Suppressor macrophage (primary cell): ENCODE measurements around the gene THSD4.

Experiments
- DNase-seq, 4 experiments: peaks; one replicate each; pipeline ENCODE4 v3.0.0-alpha.2; 2020 to 2022

Gene THSD4

DNA sequence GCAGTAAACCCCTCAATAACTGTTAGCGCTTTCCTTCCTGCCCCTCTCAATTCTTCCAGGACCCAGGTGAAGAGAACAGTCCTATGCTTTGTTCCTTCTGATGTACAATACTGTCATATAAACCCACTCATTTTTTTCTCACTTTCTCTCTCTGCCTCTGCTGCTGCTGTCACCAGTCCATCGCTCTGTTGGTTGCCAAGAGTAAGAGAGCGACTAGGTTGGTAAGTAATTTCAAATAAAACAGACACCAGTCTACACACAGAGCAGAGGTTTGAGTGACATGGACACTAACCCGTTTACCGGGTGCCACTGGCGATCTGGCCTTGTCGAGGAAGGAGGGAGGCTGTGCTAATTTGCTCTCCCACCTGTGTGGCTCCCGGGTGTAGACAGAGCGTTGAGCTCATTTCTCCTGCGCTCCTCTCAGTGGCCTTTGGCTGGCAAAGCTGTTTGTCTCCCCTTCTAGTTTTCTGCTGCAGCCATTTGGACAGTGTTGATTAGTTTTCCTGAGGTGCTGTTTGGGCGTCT is 215.4 kb downstream of the THSD4 start:
- no peak for DNase-seq

DNA sequence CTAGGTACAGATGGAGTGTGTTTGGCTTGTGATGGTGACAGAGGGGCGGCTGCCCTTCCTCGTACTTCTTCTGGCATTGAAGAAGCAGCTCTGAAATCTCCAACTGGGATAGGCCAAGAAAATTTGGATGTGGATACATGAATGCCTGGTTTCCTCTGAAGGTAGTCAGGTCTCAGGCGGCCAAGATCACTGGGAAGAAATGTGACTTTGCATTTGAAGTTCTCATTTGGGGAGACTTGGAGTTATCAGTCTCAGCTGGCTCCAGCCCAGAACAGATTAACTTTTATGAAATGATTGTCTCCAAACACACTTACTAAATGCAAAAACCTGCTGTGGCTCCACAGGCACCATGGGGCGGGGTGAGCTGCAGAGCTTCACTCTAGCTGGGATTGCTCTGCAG is 215.9 kb downstream of the THSD4 start:
- DNase-seq, result no peak

DNA sequence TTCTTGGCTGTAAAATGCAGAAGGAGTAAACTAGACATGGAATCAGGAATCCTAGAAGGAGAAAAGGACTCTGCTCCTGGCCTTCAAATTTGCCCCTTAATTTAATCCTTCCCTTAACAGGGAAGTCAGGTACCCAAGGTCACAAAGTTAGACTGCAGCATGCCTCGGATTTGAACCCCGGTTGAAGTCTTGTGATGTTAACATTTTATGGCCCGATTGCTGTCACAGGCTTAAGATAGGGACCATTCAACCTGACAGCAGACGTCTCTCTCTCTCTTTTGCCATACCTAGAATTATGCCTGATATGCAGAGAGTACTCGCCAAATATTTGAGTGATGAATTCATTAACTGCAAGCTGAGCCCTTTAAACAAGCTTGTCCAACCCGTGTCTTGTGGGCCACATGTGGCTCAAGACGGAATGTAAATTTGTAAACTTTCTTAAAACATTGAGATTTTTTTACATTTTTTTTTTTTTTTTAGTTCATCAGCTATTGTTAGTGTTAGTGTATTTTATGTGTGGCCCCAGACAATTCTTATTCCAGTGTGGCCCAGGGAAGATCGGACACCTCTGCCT is 217.2 kb downstream of the THSD4 start:
- no peak for DNase-seq

DNA sequence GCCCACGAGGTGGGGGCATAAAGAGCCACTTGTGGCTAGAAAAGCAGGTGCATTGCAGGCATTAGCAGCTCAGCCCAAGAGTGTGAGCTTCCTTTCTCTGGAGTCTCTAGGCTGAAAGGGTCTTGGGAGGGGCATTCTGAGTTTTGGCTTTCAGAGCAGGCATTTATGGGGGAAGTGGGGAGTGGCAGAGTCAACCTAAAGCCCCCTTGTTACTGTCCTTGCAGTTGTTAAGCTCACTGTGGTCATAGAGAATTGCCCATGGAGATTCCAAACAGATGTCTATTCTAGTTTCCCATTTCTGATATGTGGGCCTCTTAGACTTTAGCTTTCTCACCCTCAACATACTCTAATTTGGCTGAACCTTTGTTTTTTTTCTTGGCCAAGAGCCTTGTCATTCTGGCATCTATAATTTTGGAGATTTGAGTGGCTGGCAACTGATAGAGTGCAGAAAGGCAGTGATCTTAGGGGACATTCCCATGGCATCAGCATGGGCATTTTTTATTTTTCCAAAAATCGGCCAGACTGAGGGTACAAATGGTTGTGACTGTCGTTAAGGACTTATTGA is 217.9 kb downstream of the THSD4 start:
- no peak for DNase-seq

DNA sequence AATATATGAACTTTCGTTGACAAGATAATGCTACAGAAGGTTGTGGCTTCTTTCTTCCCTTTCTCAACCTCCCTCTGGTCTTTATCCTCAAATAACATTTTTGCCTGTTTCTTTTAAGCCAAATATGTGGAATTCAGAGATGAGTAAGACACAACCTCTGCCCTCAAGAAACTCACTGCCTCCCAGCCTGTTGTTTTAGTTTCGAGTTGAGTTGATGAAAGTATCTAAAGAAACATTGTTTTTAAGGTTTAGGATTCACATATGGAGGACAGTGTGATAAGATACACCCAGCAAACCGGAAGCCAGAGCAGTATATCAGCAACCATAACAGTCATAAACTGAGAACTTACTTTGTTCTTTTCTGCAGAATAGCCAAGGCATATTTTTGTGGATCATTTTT is 218.6 kb downstream of the THSD4 start:
- DNase-seq, result no peak

DNA sequence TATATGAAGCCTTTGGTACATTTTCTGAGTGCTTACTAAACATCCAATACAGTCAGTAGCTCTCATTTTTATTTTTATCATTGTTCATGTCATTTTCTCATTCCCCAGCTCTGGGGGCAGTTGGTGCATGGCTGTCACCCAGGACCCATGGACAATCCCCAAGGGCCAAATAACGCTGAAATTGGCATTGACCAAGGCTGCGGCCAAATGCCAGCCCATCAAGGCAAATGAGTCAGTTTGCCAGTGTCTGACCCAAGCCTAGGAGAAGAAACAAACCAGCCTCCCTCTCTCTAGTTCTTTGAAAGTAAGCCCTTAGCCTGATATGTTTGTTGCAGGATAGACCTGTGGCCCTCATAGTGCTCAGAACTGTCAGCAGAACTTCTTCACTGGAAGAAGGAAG is 219.2 kb downstream of the THSD4 start:
- no peak for DNase-seq

DNA sequence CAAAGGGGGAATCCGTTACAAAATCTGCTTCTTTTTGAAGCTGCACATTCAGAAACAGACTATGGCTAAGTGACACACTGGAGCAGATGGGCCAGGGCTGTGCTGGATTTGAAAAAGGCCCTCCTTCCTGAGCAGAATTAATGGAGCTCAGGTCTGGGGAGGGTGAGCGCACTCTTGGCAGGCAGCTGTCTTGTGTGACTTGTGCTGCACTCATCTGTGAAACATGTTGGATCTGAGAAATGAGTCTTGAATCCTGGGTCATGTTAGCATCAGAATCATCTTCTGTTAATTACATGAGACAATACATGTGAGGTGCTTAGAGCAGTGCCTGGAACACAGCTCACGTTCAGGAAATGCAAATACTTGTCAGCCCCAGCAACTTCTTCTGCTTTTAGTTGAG is 219.6 kb downstream of the THSD4 start:
- no peak for DNase-seq

DNA sequence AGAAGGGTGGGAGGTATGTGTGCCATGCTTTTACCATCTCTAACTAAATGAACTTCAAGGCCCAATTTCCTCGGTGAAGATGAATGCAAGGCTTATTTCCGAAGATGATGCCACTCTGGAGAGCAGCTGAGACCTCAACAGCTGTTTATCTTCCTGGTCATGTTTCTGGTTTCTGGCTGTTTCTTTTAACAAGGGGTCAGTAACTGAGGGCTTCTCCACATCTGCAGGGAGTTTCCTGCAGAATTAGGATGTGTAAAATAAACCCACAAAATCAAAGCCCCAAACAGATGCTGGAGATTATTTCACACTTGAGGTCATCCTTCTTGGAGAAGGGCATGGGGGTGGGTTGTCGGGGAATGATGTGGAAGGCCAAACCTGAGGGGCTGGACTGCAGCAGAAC is 220.3 kb downstream of the THSD4 start:
- DNase-seq, result no peak

DNA sequence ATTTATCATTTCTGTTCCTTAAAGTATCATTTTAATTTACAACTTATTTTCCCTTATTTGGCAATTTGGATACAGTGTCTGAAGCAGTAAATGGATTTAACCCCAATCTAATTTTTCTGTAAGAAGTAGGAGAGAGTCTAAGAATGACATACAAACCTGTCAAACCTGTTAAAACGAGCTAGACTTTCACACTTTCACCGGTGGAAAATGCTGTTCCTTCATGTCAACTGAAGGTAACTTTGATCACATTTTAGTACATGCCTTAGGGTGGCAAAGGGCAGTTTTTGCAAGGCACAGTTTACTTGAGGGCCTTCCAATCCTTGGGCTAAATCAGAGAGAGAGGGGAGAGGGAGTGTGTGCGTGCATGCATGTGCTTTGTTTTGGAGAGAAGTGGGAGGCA is 221.4 kb downstream of the THSD4 start:
- no peak for DNase-seq

DNA sequence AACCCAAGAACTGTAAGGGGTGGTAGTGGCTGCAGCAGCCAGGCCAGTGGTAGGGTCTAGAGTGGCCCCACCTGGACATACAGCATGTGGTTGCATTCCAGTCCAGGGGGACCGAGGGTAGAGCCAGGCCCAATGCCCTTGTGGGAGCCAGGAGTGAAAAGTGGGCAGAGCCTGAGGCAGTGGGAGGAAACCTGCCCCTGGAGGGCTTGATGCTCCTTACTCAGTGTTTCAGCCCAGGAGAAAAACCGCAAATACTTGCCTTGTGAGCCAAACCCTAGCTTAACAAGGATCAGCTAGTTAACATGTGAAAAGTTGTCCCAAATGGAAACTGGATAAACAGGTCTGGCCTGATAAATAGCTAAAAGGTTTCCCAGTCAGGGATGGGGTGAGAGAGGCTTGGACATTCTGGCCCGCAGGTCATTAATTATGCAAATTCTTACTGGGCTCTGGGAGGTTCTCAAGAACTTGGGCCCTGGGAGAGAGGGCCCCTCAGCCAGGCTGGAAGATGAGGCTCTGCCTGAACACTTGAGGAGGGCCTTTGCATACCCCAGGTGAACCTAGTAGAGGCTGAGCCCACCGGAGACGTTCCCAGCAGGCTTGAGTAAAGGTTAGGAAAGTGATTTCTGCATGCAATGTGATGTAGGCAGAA is 222.1 kb downstream of the THSD4 start:
- no peak for DNase-seq

DNA sequence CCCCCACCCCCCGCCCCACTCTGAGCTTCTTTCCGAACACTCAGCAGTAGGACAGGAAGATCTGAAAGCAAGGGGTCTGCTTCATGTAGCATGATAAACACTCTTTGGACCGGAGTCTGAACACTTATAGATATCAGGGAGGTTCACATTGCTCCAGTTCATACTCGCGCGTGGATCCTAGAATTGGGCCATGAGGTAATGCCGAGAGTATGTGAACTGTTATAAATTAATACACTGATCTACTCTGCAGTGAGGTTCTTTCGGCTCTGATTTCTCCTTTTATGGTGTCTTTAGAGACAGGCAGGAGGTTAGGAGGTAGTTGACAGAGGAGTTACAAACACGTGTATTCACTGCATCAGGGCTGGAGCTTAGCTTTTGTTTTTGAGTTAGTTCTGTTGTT is 223.0 kb downstream of the THSD4 start:
- no peak for DNase-seq

DNA sequence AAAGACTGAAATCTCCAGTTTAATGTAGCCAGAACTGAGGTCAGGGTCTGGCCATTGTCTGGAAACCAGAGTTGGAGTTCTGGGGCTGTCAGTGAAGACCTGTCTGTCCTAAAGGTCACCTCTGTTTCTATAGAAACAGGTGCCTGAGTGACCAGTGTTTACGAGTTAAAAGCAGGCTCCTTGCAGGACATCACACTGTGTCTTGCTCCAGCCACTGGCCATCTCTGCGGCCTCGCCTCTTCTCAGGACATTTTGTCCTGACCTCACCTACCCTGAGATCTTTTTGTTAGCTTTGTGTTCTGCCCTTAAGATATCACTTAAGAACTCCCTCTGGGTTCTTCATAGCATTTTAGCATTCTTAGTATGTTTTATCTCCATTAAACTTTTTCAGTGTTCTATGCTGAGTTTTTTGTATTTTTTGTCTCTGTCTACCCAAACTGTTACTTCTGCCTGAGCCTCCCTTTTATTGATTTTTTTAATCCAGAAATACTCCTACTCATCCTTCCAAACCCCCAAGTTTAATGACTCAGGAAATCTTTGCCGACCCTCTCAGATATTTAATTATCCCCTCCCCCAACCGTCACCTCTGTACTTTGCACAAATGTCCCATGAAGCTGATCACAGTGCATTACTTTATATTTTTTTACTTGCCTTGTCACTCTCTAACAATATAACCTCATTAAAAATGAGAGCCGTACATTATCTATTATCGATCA is 223.7 kb downstream of the THSD4 start:
- DNase-seq, result no peak

DNA sequence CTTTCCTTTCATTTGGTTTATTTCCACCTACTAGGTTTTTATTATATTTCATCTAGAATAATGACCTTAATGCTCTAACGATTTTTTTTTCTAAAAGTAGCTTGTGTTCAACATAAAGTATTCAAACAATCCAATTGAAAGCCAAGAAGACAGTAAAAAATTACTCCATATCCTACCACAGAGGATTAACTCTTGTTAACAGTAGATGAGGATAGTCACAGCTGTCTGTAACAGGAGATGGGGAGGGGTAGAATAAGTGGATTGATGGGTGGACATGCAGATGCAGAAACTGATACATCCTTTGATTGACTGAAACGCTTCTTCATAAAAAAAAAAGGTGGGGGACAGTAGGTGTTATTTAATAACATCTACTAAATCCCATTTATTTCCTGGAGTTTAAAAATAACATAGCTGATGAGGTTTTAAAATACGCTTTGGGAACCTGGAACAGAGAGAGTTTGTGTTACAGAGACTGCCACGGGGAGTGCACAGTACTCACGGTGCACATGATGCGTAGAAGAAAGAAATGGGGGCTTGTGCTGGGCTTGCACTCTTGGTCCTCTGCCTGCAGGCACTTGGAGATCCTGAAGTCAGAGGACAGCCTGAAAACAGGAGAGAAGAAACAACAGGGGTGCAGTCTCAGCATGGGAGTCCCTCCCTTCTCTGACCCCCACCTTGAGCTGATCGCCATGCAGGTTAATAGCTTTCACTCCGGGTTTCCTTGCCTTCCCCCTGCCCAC is 226.7 kb downstream of the THSD4 start:
- DNase-seq, result no peak

DNA sequence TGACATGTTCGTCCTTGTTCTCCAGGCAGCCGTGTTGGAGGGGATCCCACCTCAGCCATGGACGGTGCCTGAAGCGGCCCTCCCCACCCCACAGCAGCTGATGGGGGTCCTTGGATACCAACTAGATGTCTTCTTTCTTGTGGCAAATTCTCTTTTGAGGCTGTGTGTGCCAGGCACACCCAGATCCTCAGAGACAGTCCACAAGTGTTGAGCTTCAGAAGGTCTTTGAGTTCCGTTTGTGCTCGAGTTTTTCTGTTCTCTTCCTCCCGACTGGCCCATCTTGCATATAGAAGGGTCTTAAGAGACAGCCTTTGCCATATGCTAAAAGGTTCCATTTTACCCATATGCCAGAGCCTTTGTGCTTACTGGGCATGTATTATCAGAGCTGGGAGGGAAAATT is 227.4 kb downstream of the THSD4 start:
- no peak for DNase-seq

DNA sequence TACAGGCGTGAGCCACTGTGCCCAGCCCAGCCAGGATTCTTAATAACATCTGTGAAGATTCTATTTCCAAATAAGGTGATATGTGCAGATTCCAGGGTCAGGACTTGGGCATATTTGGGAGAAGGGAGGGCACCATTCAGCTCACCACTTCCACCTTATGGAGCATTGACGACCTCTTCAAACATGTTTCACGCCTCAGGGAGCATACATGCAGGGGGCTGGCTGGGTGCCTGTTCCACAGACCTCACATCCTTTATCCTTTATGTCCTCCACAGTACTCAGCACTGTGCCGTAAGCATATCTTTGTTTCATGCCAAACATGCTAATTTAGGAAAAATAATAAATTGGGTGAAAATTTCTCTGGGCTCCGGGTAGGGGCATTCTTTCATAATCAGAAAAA is 229.0 kb downstream of the THSD4 start:
- DNase-seq, result no peak

DNA sequence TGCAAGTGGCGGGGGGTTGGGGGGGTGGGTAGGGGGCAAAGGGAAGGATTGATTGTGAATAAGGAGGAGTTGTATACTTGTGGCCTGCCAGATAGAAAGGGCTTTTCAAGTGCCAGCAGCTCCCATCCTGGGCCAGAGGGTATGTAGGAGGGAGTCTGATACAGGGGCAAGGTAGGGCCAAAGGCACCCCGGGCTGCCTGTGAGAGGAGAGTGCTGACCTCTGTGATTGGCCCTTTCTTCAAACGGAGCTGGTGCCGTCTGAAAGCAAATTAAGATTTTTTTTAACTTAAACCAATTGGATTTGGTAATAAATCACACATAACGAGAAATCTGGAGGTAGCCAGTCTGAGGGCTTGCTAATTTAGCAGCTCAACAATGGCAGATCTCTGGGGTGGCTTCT is 229.9 kb downstream of the THSD4 start:
- no peak for DNase-seq

DNA sequence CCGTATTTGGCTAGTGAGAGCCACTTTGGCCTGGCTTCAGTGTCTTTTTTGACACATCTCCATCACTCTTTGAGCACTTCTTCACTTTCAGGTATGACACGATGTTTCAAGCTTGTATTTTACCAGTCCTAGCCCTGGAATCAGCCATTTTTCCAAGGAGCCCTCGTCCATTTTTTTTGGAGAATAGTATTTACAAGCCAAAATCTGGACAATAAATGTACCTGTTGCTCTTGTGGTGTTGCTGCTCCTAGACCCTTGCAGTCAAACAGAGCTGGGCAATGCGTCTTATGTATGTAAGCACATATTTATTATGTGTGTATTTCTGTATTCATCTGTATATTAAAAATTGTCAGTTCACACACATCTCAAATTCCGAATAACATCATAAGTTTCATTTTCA is 231.2 kb downstream of the THSD4 start:
- no peak for DNase-seq

DNA sequence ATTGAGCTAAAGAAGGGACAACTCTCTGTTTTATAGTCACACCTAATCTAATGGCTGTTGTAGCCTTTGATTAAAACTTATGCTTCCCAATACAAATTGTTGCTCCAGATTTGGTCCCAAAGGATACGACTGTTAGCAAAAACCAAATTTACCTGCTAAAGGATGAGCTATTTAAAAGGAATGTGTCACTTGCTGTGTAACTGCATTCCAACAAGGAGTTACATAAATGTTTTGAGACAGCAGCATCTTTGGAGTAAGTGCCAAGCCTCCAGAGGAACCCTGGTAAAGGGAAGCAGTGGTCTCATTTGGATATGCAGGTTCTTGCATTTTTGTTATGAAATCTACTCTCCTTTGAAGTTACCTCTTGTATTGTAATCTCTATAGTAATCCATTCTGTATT is 233.3 kb downstream of the THSD4 start:
- DNase-seq, result no peak

DNA sequence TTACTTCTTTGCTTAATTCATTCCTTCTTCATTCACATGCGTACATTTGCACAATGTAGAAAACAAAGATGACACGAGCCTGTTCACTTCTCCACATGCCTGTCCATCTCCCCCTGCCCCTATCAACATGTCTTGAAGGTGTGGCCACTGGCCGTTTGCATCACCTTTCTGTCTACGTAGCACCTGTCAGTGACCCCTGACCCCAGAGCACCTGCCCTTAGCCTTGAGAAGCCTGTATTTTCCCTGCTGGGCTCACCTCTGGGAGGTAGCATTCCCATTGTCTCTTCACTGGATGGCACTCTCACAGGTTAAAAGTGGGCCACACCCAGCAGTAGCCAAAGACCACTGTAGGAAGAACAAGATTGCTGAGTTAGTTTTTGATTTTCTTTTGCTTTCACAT is 234.1 kb downstream of the THSD4 start:
- DNase-seq, result no peak

DNA sequence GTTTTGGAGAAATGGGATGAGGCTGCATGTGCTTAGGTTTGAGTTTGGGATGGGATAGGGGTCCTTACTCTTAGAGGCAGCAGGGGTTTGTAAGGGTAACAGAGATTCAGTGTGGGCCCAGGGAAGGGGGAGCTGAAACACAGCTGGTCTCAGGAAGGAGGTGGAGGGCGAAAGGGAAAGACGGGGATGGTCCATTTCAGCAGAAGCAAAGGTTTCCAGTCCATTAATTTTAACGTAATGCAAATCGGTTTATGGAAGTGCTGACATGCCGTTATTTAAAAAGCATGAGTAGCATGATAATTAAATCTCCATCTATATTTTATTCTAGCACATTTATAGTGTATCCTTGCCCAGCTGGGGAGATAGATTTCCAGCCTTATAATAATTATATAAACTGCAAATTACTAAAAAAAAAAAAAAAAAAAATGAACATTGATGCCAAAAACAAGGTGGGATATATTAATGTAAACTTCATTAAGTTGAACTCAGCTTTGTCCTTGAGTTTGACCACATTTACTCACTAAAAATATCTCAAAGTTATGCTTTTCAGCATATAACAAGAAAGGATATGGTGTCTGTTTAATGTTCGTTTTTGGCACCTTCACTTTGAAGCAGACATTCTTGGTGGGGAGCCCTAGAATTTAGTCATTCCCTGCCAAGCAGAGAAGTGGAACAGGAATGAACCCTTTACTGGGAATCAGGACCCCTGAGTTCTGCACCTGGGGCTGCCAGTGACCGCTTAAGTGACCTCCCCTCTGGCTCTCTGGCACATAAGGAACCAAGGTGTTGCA is 234.7 kb downstream of the THSD4 start:
- DNase-seq, result no peak

DNA sequence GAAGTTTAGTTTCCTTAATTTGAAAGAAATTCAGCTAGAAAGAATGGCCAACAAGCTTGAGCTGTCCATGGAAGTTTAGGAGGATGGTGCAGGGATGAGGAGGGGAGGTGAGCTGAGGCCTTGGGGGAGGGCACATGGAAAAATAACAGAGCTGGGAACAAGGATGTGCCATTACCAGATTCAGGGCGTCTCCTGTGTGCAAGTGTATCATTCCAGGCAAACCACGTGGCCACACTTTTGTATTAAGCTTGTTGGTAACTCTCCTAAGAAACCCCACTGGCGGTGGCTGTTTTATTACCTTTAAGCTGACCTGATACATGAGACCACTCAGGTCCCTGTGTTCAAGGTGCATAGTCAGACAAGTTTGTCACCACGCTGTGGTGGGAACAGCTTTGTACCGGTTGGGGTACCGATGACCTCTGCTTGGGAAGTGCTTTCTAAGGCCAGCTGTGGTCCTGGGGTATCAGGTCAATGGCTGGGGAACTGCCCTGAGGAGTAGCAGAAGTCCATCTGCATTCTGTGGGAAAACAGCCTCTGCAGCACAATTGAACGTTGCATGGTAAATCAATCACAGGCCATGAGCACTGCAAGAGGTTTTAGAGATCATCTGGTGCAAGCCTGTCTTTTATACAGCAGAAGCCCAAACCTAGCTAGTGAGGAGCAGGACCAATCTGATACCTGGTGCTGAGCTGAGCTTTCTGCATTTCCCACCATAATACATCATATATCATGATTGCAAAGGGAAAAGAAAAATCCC is 235.5 kb downstream of the THSD4 start:
- no peak for DNase-seq

DNA sequence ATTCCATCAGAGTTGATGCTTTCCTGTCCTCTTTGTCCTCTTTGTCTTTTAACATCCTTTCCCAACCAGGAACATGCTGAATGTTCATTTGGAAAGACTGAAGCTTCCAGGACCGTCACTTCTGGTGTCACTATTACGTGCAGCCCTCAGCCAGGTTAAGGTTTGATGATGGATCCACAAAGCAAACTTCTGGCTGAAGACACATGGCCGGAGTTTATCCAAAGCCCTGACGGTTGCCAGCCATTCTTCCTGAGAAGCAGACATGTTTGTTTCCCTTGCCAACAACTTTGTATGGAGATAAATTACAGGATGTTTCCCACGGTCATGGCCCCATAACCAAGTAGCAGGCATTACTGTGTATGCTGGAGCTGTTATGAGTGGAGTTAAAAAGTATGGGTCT is 236.9 kb downstream of the THSD4 start:
- DNase-seq, result no peak
